ENCODE results near the gene AKAP11.

AKAP11 gene

GRCh38 chr13:42333613-42334328 is 61.8 kb downstream of the AKAP11 start:
- DNase-seq (ENCODE audit: low spot score), result peak; percentile 31

- DNase-seq (ENCODE audit: low spot score), result no peak
Observed at GRCh38 chr13:42334329-42334706, 62.4 kb downstream of the AKAP11 start.

DNA sequence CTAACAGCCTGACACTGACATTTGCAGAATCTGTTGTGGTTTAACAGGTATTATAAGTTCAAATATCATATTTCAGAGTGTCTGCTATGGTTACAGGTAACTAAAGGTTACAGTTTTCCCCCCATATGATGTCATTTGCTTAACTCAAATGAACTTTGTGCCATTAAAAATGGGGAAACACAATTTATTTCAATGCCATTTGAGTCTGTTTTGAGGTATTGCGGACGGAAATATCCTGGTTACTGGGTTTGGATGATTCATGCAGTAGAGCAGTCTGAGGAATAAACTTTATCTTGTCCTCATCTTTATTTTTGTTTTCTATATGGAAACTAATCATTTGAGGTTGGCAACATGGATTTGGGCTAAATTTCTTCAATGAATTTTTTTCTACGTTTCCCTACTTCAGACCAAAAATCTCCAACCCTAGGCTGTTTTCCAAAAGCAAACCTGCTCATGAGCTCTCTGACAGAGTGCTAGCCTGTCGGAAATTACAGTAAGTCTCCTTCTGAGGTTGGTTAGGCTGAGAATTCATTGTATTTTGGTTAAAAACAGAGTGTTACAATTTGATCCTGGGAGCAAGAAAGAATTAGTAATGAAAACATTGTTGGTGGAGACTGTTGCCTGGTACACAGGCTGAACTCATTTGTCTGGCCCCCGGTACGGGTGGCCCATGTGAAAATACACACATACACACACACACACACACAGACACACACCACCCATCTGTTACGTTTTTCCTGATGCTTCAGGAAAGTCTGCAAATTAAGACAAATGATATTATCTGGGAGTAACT is 66.1 kb downstream of the AKAP11 start:
- no peak for DNase-seq (ENCODE audit: low spot score)

DNA sequence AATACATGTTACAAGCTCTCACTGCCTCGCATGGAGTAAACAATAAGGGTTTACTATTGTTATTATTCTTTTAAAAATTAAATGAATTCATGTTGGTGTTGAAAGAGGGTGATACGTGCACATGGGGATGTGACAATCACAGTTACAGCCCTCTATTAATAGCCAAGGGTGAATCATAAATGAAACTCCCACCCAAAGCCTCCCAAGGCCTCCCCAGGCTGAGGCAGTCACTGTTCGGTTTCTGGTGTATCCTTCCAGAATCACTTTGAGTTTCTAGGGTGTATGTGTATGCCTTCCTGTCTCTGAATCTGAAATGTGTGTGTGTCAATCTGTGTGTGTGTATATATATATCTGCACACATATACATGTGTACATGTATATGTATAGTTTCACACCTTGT is 73.4 kb downstream of the AKAP11 start:
- DNase-seq (ENCODE audit: low spot score), result no peak

DNA sequence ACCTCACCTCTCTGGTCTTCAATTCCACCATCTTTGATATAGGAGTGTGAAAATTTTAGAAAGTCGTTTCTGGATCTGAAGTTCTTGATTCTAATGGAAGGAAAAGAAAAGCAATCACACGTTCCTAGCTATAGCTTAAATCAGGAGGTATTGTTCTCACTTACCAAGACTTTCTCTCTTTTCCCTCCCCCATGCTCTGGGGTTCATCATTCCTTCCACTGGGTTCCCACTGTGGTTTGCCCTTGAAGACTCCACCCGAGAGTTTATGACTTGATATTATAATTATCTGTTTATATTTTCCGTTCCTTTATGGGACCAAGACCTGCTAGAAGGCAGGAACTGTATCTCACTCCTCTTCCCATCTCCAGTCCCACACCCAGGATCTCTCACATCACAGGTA is 76.6 kb downstream of the AKAP11 start:
- DNase-seq (ENCODE audit: low spot score), result no peak

DNA sequence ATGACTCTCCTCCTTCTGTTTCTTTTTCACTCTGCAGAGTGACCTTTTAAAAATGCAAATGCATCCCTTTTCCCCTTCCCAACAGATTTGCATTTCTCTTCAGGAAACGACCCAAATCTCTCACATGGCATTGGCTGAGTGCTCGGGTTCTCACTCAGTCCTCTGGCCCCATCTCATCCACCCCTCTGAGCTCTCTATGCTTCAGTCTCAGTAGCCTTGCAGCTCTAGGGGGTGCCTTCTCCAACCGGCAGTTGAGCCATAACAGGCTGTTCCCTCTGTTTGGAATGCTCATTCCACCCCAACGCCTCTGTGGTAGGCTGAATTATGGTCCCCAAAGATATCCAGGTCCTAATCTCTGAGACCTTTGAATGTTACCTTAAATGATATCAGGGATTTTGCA is 78.2 kb downstream of the AKAP11 start:
- no peak for DNase-seq (ENCODE audit: low spot score)

DNA sequence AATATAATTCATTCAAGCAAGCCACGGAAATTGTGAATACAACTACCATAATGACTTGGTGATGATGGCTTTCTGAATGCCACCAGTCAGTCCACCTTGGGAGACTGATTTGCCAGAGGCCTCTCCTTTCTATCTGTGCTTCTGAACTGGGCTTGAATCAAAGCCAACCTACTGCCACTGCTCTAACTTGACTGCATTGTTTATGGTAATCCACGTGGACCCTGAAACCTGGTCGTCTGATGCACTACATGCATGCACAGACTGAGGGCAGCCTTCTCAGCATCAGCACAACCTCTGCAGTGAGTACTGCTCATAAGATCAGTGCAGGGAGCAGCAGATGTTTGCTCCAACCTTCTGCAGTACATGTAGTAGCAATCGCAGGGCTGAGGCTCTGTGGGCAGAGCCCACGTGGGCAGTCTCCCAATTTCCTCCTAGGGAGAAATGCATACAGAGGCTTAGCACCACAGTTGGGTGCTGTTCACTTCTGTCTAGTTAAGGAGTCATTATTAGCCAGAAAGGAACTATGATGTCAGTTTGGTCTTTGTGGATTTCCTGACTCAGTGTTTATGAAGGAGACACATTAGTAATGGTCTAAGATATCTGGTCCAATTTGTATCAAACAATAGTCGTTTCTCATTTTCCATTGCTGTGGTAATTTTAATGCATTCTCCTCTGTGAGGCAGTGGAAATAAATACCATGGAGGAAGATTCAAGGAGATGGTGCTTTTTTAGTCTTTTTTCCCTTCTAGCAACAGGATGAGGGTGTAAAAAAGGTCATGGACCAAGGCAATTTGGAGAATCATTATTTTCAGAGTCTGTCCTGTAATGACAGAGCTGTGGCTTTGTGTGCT is 82.5 kb downstream of the AKAP11 start:
- peak; percentile 16 for DNase-seq (ENCODE audit: low spot score)

GRCh38 chr13:42355092-42355485 is 83.1 kb downstream of the AKAP11 start:
- DNase-seq (ENCODE audit: low spot score), result no peak

GRCh38 chr13:42355491-42356183 is 83.7 kb downstream of the AKAP11 start:
- no peak for DNase-seq (ENCODE audit: low spot score)

GRCh38 chr13:42356184-42356575 is 84.2 kb downstream of the AKAP11 start:
- no peak for DNase-seq (ENCODE audit: low spot score)

- no peak for DNase-seq (ENCODE audit: low spot score)
Observed at GRCh38 chr13:42360046-42360574, 88.2 kb downstream of the AKAP11 start.

GRCh38 chr13:42361701-42362100 is 89.7 kb downstream of the AKAP11 start:
- DNase-seq (ENCODE audit: low spot score), result no peak

GRCh38 chr13:42363941-42364612 is 92.1 kb downstream of the AKAP11 start:
- no peak for DNase-seq (ENCODE audit: low spot score)

GRCh38 chr13:42364613-42365000 is 92.7 kb downstream of the AKAP11 start:
- DNase-seq (ENCODE audit: low spot score), result no peak

GRCh38 chr13:42367831-42368230 is 95.9 kb downstream of the AKAP11 start:
- no peak for DNase-seq (ENCODE audit: low spot score)

GRCh38 chr13:42369071-42369797 is 97.3 kb downstream of the AKAP11 start:
- DNase-seq (ENCODE audit: low spot score), result no peak

DNA sequence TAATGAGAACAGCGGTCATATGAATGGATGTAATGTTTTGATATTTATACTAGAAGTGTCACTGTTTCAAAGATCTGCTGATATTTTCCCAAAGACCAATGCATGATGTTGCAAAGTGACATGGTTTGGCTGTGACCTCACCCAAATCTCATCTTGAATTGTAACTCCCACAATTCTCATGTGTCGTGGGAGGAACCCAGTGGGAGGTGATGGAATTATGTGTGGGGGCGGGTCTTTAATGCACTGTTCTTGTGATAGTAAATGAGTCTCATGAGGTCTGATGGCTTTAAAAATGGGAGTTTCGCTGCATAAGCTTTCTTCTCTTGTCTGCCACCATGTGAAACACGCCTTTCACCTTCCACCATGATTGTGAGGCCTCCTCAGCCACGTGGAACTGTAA is 98.3 kb downstream of the AKAP11 start:
- no peak for DNase-seq (ENCODE audit: low spot score)
